Activated naive CD4-positive, alpha-beta T cell treated with anti-CD3 and anti-CD28 coated beads, Interleukin-2, amount 10 ng/mL, durations not matched to agents 7 days and 5 days (primary cell): ENCODE results near the gene COPG1.
A peak's percentile ranks its signal among the peaks of the same experiment; 100 is the strongest.

Source experiments
- CTCF ChIA-PET: fragments of 350-600 bp; sonication (Branson Sonifier 250); formaldehyde crosslinking; loops from one replicate; lab custom pipeline; 2021; ENCODE audit warnings: antibody characterized with exemption; lab: Charles Lee
- DNase-seq: peaks from one replicate; pipeline ENCODE4 v3.0.0-alpha.2; 2020
- H3K27ac Mint-ChIP-seq: one replicate; pipeline ENCODE4 v1.8.0; 2021; ENCODE audit warnings: mild to moderate bottlenecking, moderate library complexity, mixed read lengths
- H3K27me3 Mint-ChIP-seq: one replicate; pipeline ENCODE4 v1.8.0; 2021; ENCODE audit warnings: mild to moderate bottlenecking, mixed read lengths
- H3K36me3 Mint-ChIP-seq: one replicate; pipeline ENCODE4 v1.8.0; 2021; ENCODE audit warnings: mixed read lengths
- H3K4me1 Mint-ChIP-seq: one replicate; pipeline ENCODE4 v1.8.0; 2021; ENCODE audit warnings: mixed read lengths
- H3K4me3 Mint-ChIP-seq: one replicate; pipeline ENCODE4 v1.8.0; 2021; ENCODE audit warnings: mild to moderate bottlenecking, moderate library complexity, mixed read lengths
- H3K9me3 Mint-ChIP-seq: one replicate; pipeline ENCODE4 v1.8.0; 2021; ENCODE audit warnings: mixed read lengths

Gene COPG1

DNA sequence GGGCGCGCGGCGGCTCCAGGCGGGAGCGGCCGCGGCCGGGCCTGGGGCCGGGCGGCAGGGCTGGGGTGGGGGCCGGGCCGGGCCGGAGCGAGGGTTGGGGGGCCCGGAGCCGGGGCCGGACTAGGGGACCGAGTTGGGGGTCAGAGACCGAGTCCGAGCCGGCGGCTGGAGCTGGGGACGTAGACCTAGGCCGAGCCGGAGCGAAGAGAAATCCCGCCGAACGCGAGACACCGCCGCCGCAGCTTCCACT lies 66.5 kb downstream of the COPG1 start:
- Mint-ChIP-seq H3K36me3 (peaks cover 9% of the 10 kb centered on the region), H3K27ac (peak overlapping the region; percentile 89)
- CTCF ChIA-PET, result interaction anchor here (0.9 to 2.0 kb wide), 18 partner anchors 9 to 437 kb away, joined by 3 to 16 read pairs (median 4); partner anchors contain the start of genes ACAD9, COPG1, MBD4 and RAB43

DNA sequence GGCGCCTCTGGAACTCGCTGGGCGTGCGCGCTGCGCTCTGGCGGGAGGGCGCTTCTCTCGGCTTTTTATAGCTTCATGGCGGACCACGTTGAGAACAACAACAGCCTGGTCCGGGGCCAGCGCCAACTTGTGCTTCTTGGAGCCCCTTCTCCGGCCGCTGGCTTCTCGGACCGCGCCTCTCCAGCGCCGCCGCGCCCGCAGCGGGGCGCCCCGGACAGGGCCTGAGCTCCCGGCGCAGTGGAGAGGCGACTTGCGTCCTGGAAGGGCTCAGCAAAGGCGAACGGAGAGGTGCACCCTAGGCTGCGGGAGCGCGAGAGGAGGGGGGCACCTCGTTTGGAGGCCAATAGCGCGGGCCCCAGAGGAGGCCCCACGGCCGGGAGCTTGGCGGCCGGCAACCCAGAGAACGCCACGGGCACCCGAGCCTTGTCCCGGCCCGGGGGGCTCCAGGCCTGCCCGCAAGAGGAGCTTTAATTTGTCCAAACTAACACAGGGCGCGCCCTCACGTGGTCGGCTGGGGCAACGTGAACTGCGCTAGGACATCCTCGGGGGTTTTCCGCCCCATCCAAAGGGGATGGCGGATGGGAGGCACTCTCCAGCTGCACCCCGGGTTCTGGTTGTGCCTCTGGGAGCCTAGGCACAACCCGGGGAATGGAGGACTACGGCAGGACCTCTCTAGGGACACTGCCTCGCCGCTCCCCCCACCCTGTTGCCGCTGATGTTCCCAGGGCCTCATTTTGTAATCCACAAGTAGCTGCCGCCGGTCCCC lies 67.0 kb downstream of the COPG1 start:
- peaks cover 30% of the 10 kb centered on the region for H3K4me1 Mint-ChIP-seq

More for the DNA sequence above, 66.5 kb downstream of the COPG1 start:
- Mint-ChIP-seq H3K9me3 (no peaks in the 10 kb centered on the region), H3K27me3 (peaks cover 26% of the 10 kb centered on the region), H3K4me3 (peak overlapping the region; percentile 96), H3K4me1 (peaks cover 30% of the 10 kb centered on the region)
- DNase-seq, result no peak

DNA sequence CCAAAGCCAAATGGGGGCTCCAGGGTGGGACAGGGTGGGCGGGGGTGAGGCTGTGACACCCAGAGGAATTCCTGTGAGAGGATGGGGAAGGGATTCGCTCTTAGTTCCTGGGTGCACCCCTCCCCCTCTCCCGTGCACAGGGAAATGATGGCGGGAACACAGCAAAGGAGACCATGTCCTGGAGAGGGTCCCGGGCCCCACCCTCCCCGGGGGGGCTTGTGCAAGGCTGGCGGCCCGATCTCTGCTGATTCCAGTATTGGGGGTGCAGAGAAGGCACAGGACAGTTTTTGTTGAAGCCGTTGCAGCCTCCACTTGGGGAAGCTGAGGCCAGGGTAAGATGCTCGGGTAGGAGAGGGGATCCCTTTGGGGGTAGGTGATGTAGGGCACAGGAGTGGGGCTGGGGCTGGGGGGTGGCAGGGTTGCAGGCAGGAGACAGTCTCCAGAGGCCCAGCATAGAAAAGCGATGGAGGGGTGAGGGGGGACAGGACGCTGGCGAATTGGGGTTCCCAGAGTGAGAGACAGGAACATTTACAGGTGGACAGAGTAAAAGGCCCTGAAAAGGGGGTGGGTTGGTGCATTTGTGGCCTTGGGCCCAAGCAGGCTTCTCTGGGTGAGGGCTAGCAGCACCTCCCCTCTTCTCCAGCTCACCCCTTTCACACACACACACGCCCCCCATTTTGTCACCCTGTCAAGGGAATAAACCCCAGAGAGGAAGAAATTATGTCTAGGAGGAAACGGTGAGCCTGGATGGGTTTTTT lies 67.8 kb downstream of the COPG1 start:
- Mint-ChIP-seq H3K4me3 (peak overlapping the region; percentile 24), H3K9me3 (no peaks in the 10 kb centered on the region), H3K27me3 (peaks cover 26% of the 10 kb centered on the region), H3K36me3 (peaks cover 9% of the 10 kb centered on the region), H3K4me1 (peaks cover 26% of the 10 kb centered on the region), H3K27ac (no peak overlapping the region)
- DNase-seq, result no peak
- CTCF ChIA-PET, result interaction anchor here (0.8 to 2.0 kb wide), 16 partner anchors 10 to 438 kb away, joined by 3 to 16 read pairs (median 4); partner anchors contain the start of genes ACAD9, COPG1, MBD4 and RAB43

More for the DNA sequence above, 67.0 kb downstream of the COPG1 start:
- CTCF ChIA-PET, result interaction anchor here (0.8 to 2.0 kb wide), 20 partner anchors 9 to 437 kb away, joined by 3 to 16 read pairs (median 4); partner anchors contain the start of genes ACAD9, COPG1, MBD4 and RAB43
- peak overlapping the region; percentile 89 for H3K27ac Mint-ChIP-seq
- peak; percentile 92 for DNase-seq
- H3K4me3 Mint-ChIP-seq, result peak overlapping the region; percentile 96
- peaks cover 9% of the 10 kb centered on the region for H3K36me3 Mint-ChIP-seq
- H3K9me3 Mint-ChIP-seq, result no peaks in the 10 kb centered on the region
- H3K27me3 Mint-ChIP-seq, result peaks cover 26% of the 10 kb centered on the region

DNA sequence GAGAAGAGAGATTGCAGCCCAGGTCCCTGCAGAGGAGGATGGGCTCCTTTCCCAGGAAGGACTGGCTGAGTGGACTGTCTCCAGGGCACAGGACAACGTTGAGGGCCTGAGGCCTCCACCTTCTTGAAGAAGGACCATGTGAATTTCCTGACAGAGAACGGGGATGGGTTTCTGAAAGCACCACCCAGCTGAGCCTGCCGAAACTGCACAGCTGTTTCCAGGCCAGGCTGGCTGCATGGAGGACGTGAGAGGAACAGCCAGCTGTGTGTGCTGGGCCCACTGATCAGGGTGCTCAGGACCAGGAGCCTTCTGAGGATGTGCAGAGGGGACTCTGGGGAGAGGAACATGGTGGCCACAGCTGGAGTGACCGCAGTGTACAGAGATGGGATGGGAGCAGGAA lies 68.4 kb downstream of the COPG1 start:
- CTCF ChIA-PET, result no interaction called here
- Mint-ChIP-seq H3K27ac (no peak overlapping the region), H3K4me3 (no peak overlapping the region)

DNA sequence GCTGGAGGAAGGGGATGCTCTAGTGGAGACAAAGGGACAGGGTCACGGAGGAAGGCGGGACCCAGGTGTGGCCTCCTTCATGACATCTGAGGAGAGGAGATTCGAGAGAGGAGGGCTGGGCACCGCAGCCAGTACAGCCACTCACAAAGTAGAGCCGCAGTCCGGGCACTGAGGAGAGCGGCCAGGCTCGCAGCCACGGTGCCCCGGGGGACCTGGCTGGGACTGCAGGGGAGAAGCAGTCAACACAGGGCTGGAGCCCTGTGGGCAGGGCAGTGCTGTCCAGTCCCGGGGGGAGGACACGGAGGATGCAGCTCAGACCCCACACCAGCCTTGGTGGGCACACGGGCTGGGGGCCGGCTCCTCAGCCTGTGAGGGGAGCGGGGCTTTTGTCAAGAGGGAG lies 69.5 kb downstream of the COPG1 start:
- peaks cover 8% of the 10 kb centered on the region for H3K36me3 Mint-ChIP-seq
- no peak overlapping the region for H3K27ac Mint-ChIP-seq
- peaks cover 26% of the 10 kb centered on the region for H3K27me3 Mint-ChIP-seq
- CTCF ChIA-PET, result no interaction called here
- H3K9me3 Mint-ChIP-seq, result no peaks in the 10 kb centered on the region
- H3K4me1 Mint-ChIP-seq, result peaks cover 10% of the 10 kb centered on the region
- no peak overlapping the region for H3K4me3 Mint-ChIP-seq
- no peak for DNase-seq

More for the DNA sequence above, 68.4 kb downstream of the COPG1 start:
- DNase-seq, result no peak
- Mint-ChIP-seq H3K9me3 (no peaks in the 10 kb centered on the region), H3K36me3 (peaks cover 9% of the 10 kb centered on the region), H3K4me1 (peaks cover 21% of the 10 kb centered on the region), H3K27me3 (peaks cover 26% of the 10 kb centered on the region)

DNA sequence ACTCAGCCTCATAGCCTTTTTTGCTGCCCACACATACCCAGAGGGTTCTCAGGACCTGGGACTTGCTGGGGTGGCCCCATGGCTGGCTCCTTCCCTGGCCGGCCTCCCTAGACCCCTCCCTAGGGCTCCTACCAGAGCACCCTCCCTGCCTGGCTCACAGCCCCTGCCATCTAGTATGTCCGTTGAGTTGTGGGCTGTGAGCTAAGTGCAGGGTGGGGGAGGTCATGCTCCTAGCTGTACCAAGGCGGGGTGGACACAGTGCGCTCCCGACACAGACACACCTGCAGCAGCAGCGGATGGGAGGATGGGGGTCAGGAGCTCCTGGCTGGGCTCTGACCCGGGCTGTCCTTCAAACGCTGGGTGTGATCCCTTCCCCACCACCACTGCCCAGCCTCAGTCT lies 70.9 kb downstream of the COPG1 start:
- H3K27me3 Mint-ChIP-seq, result peaks cover 26% of the 10 kb centered on the region
- no peak overlapping the region for H3K27ac Mint-ChIP-seq
- CTCF ChIA-PET, result no interaction called here
- H3K9me3 Mint-ChIP-seq, result no peaks in the 10 kb centered on the region
- no peak overlapping the region for H3K4me3 Mint-ChIP-seq
- H3K4me1 Mint-ChIP-seq, result peaks cover 3% of the 10 kb centered on the region
- no peak for DNase-seq
- peaks cover 3% of the 10 kb centered on the region for H3K36me3 Mint-ChIP-seq

DNA sequence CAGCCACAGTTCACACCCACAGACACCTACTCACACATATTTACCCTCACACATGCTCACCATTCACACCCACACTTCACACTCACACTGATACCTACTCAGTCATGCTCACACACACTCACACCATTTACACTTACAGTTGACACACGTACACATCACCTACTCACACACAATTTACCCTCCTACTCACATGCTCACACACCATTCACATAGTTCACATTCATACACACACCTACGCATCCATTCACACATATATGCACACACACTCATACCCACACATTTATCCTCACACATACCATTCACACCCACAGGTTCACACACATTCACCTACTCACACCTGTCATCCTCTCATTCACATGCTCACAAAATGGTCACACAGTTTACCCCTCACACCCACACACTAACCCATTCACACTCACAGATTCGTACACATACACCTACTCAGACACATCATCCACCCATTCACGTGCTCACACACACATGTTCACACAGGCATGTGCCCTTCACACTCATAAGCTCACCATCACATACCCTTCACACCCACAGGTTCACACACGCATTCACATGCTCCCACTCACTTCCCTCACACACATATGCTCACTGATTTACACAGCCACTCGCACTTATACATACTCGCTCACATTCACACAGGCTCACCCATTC lies 71.5 kb downstream of the COPG1 start:
- CTCF ChIA-PET, result no interaction called here
- Mint-ChIP-seq H3K27me3 (peaks cover 21% of the 10 kb centered on the region), H3K27ac (no peak overlapping the region), H3K36me3 (no peaks in the 10 kb centered on the region), H3K4me3 (no peak overlapping the region), H3K9me3 (no peaks in the 10 kb centered on the region), H3K4me1 (peaks cover 3% of the 10 kb centered on the region)
- DNase-seq, result no peak

DNA sequence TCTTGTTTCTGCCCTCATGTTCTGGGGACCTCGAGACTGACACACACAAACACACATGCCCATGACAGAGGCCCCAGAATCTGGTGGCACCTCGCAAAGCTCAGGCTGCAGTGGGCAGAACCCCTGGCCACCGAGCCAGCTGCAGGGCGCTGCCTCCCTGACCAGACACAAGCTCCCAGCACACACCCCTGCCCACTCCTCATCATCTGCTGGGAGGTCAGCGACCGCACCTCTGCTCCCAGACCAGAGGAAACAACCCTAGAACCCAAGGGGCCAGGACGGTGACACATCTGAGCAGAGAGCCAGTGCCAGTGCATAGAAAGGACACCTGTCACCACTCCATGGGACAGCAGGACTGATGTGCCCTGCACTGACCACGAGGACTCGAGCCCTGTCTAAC lies 72.5 kb downstream of the COPG1 start:
- no peaks in the 10 kb centered on the region for H3K9me3 Mint-ChIP-seq
- H3K36me3 Mint-ChIP-seq, result no peaks in the 10 kb centered on the region
- no peak for DNase-seq
- CTCF ChIA-PET, result no interaction called here
- no peak overlapping the region for H3K27ac Mint-ChIP-seq
- no peak overlapping the region for H3K4me3 Mint-ChIP-seq
- peaks cover 3% of the 10 kb centered on the region for H3K4me1 Mint-ChIP-seq
- peaks cover 18% of the 10 kb centered on the region for H3K27me3 Mint-ChIP-seq

DNA sequence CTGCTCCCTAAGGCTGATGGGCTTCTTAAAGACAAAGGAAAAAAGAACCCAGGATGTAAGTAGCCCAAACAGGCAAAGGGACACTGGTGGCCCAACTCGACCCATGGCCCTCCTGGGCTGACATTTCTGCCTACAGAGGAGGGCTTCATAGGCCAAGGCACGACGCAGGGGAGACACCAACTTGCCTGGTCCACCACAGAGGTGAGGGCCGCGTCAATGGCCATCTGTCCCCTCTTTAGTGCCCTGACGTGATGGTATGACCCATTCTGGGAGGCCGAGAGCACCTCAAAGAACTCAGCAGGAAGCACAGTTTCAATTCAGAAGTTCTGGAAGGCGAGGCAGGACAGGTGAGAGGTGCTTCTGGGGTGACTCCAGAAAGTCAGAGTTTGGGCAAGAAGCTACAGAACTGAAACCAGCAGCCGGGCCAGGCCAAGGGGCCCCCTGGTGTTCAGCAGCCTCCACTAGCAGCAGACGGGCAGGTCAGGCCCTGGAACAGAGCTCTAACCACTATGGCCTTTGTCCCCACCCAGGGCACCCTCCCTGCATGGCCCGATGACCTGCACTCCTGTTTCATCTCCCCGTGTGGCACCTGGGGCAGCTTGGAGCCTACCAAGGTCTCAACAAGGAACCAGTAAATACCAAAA lies 74.4 kb downstream of the COPG1 start:
- Mint-ChIP-seq H3K36me3 (no peaks in the 10 kb centered on the region), H3K27ac (no peak overlapping the region)

DNA sequence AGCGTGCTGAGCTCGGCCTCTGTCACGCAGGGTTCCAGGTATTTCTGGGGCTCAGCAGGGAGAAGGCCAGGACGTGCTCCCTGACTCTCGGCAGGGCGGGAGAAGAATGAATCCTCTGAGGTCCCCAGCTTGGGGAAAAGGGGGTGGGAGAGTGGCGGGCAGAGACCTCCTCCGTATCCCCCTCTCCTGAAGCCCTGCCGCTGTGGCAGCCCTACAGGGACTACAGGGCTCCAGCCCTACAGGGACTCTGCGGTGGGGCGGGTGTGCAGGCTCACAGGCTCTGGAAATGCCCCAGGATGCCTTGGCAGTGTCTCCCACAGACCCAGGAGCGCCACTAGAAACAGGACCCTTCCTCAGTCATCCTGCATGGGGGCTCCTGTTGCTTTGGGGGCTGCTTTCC lies 75.4 kb downstream of the COPG1 start:
- Mint-ChIP-seq H3K27ac (no peak overlapping the region), H3K9me3 (no peaks in the 10 kb centered on the region), H3K27me3 (peaks cover 9% of the 10 kb centered on the region), H3K36me3 (no peaks in the 10 kb centered on the region), H3K4me3 (no peak overlapping the region), H3K4me1 (no peaks in the 10 kb centered on the region)
- DNase-seq, result no peak
- CTCF ChIA-PET, result no interaction called here

More for the DNA sequence above, 74.4 kb downstream of the COPG1 start:
- no peaks in the 10 kb centered on the region for H3K9me3 Mint-ChIP-seq
- H3K4me1 Mint-ChIP-seq, result no peaks in the 10 kb centered on the region
- peaks cover 6% of the 10 kb centered on the region for H3K27me3 Mint-ChIP-seq
- H3K4me3 Mint-ChIP-seq, result no peak overlapping the region
- DNase-seq, result no peak
- CTCF ChIA-PET, result interaction anchor here (1.1 to 1.3 kb wide), 2 partner anchors 78 to 353 kb away, joined by 4 to 8 read pairs; no protein-coding TSS in a partner anchor

DNA sequence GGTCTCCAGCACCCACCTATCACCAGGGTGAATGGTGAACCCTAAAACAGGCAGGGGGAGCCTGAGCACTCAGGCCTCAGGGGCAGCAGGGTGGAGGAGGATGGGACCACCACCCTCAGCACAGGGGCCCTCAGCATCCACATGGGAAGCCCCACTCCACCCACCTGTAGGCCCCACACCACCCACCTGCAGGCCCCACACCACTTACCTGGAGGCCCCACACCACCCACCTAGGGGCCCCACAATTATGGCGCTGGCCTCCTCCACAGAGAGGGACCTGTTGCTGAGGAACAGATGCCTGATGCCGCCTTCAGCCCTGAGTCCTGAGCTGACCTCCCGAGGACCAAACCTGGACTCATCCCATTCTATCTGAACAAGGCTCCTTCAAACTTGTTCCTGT lies 76.0 kb downstream of the COPG1 start:
- no peak for DNase-seq
- Mint-ChIP-seq H3K27me3 (peaks cover 9% of the 10 kb centered on the region), H3K9me3 (no peaks in the 10 kb centered on the region), H3K36me3 (no peaks in the 10 kb centered on the region), H3K4me3 (no peak overlapping the region), H3K4me1 (no peaks in the 10 kb centered on the region), H3K27ac (no peak overlapping the region)
- CTCF ChIA-PET, result no interaction called here

DNA sequence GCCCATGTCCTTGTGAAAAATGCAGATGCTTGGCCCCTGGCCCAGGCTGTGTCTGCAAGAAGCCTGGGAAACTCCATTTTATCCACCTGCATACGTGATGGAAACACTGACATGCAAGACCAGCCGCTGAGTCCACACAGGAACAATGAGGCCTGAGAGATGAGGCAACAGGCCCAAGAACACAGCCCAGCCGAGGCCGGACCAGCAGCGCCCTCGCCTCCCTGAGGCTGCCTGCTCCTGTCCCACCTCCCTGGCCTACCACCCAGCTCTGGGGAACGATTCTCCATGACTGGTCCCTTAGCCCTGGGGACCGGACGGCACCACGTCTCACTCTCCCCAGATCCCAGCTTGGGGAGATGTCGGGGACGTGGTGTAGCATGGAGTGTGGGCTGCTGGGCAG lies 76.7 kb downstream of the COPG1 start:
- Mint-ChIP-seq H3K27ac (no peak overlapping the region), H3K4me3 (no peak overlapping the region), H3K36me3 (no peaks in the 10 kb centered on the region), H3K4me1 (no peaks in the 10 kb centered on the region), H3K27me3 (peaks cover 16% of the 10 kb centered on the region), H3K9me3 (no peaks in the 10 kb centered on the region)
- CTCF ChIA-PET, result no interaction called here
- no peak for DNase-seq

DNA sequence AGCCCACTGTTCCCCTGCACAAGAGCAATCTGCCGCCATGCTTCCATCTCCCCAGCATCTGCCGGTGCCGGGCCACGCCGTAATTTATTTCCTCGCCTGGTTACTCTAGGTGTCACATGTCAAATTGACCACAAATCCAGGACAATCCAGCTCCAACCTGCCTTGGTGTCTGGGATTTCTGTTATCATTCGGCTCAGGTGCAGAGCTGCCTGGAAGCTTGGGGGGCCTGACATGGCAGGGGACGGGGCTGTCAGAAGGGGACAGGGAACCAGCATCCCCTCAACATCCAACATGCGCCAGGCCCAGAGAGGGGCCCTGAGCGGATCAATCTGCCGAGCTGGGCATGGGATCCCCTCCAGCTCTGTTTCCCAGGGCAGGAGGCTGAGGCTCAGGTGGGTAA lies 77.2 kb downstream of the COPG1 start:
- no peak for DNase-seq
- CTCF ChIA-PET, result interaction anchor here (1.1 kb wide), 1 partner anchor 11 kb away, joined by 6 read pairs; a partner anchor contains a TSS
- no peaks in the 10 kb centered on the region for H3K4me1 Mint-ChIP-seq

More for the DNA sequence above, 77.2 kb downstream of the COPG1 start:
- H3K9me3 Mint-ChIP-seq, result no peaks in the 10 kb centered on the region
- peaks cover 21% of the 10 kb centered on the region for H3K27me3 Mint-ChIP-seq
- H3K27ac Mint-ChIP-seq, result no peak overlapping the region
- no peak overlapping the region for H3K4me3 Mint-ChIP-seq
- H3K36me3 Mint-ChIP-seq, result no peaks in the 10 kb centered on the region
